Mammary epithelial cell (primary cell): ENCODE results near the gene TCN1.
A peak's percentile ranks its signal among the peaks of the same experiment; 100 is the strongest.

Source experiments
- CTCF ChIP-seq, 2 donors: IDR thresholded peaks in 1 of 2; conservative IDR thresholded peaks in 1 of 2; 2 replicates each; pipeline ENCODE4 v1.5.1; 2011 to 2012; ENCODE audit warnings: inconsistent platforms in 2 of 2, low read length in 2 of 2, mild to moderate bottlenecking in 2 of 2, control low read depth in 1 of 2, low read depth in 1 of 2; ENCODE audit not compliant: insufficient read depth in 1 of 2; ENCODE audit errors: extremely low read depth in 1 of 2
- EZH2 ChIP-seq: IDR thresholded peaks from 2 replicates; pipeline ENCODE4 v1.6.1; 2012; ENCODE audit warnings: low read length, inconsistent platforms, borderline replicate concordance

DNA sequence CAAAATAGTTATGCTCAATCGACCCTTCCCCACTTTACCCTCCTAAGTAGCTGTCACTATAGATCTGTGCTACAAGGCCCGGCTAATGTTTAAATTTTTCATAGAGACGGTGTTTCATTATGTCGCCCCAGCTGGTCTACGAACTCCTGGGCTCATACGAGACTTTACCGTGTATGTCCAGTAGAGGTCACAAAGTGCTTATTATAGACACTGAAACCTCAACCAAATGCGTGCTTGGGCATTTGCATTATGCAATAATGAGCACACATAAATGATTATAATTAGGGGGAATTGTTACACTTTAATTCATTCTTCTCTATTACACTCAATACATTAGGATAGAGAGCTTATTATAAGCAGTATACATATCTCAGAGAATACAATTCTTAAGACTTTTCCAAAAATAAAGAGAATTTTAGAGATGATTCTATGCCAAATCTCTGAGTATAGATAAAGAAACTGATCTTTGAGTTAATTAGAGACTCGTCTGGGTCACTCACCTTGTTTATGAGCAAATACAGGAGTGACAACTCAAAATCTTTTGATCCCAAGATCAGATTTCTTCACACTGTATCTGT, 43.2 kb downstream of the TCN1 start:
- no peak for TF ChIP-seq EZH2
- TF ChIP-seq CTCF (conservative IDR thresholded peaks at IDR 0.05 in 1 of 2, IDR thresholded peaks at IDR 0.05 in 1 of 2; ENCODE audit: extremely low read depth in 1 of 2, insufficient read depth in 1 of 2, low read depth in 1 of 2, low read length in 2 of 2) = peak; percentile 71 to 73
